Stimulated activated CD8-positive, alpha-beta memory T cell treated with anti-CD3 and anti-CD28 coated beads, Interleukin-7, amount 100 ng/mL, for 24 hours (primary cell): ENCODE data around the gene RFX4.
"Not testable (repeated sequence)": the region's sequence is repeated elsewhere in the genome, so short reads cannot be mapped to it uniquely, and the experiment has no call there.

ENCODE experiments used
- DNase-seq: peaks from one replicate; pipeline ENCODE4 v3.0.0-alpha.2; 2020; ENCODE audit warnings: low read depth

The RFX4 gene

DNA sequence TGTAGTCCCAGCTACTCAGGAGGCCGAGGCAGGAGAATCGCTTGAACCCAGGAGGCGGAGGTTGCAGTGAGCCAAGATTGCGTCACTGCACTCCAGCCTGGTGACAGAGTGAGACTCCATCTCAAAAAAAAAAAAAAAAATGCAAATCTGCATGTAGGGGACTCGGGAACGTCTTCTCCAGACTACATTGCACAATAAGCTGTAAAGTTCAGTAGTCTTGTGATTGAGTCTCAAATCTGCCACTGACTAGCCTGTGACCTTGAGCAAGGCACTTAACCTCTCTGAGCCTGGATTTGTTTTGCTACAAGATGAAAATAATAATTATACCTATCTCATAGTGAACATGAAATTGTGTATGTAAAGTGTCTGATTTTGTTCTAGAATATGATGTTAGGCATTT lies 109.2 kb downstream of the RFX4 start:
- not testable (repeated sequence) for DNase-seq

DNA sequence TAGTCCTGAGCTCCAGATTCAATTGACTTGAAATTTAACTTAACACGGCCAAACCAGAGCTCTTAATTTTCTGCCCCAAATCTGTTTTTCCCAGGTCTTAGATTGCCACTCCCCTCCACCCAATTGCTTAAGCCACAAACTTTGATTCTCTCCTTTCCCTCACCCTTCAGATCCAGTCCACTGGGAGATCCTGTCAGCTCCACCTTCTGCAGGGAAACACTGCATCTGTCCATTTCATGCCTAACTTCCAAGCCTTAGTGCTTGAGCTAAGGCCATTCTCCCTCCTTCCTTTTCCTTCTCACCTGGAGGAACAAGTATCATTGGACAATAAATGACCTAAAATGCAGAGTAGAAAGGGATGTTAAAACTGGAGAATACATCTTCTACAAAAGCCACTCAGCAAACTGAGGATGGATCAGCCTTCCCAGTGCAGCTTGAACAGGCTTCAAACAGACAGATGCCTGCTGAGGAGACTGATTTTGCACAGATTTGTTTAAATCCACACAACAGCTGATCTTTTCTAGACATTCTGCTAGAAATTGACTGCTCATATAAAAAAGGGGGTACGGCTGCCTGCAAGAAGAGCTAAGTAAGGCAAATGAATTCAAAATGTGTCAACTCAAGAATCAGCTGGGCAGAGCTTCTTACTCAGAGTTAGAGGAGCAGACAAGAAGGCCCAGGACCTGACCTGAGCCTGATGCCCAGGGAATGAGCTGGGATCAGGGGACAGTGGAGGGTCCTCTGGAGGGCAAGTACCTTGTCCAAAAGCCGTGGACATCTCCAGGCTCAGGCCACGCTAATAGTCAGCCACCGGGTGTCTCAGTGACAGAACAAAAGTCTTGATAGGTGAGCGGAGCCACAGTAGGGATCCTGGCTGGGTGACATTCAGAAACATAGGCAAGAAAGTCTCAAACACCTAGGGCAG lies 110.4 kb downstream of the RFX4 start:
- DNase-seq, result no peak

DNA sequence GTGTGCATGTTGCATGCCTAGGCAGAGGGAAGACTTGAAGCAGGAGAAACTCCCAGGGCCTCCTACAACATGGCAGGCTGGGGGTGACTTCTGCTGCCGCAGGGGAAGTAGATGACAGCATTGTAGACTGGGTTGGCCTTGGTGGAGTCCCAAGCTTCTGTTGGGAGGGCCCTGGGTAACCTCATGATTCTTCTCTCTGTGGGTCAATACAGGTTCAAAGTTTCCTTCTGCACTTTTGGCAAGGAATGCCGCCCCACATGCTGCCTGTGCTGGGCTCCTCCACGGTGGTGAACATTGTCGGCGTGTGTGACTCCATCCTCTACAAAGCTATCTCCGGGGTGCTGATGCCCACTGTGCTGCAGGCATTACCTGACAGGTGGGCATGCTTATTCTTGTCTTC lies 113.3 kb downstream of the RFX4 start:
- no peak for DNase-seq

DNA sequence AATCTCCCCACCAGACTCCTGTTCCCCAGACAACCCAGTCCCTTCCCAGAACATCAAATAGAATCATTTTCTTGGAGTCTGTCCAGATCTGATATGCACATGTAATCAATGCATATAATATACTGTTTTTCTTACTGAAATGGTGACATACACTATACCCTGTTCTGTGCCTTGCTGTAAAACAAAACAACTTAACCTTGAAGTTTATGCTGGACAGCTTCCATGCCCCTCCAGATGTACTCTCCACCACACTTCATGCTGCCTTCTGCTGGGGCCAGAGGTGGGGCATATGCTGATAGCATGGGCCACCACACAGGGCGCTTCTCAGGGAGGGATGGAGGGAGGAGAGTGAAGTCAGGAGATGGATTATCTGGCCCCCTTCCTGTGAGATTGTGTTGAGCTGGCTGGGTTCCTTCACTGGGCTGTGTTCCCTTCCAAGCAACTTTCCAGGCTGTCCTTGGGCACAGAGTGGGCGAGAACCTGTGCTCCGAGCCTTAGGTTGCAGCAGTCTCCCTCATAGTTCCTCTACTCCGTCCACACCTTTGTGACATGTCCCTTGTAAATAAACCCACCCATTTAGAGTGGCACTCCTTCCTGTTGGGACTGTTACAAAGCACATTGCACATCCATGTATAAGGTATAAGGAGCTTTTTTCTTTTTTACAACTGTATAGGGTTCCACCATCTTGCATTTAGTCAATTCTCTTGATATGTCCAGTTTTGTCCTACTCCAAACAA lies 114.0 kb downstream of the RFX4 start:
- no peak for DNase-seq

DNA sequence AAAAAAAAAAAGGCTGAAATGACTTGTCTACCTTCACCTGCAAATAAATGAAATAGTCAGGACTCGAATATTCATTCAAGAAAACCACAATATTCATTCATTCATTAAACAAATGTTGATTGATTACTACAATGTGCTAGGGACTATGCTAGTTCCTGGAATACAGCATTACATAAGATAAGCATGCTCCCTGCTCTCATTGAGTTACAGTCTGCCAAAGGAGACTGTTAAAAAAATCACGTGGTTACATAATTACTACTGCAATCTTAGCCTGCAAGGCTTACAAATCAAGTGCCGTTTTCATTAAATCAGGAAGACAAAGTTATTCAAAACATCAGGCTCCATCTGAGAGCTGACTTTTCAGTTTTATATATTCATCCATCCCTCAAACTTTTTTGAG lies 121.3 kb downstream of the RFX4 start:
- DNase-seq, result no peak

DNA sequence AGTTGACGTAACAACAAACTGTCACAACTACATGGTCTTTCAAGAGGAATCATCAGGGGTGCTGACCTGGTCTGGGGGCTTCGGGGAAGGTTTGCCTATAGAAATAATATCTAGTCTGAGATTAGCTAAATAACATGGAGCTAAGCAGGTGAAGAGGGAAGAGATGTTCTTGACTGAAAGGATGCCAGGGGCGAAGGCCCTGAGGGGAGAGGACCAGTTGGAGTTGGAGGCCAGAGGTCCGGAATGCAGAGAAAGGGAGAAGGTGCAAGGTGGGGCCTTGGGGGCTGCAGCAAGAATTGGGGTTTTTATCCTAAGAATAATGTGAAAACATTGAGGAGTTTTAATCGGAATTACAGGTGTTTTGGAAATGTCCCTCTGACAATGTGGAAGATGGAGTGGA lies 123.2 kb downstream of the RFX4 start:
- no peak for DNase-seq

DNA sequence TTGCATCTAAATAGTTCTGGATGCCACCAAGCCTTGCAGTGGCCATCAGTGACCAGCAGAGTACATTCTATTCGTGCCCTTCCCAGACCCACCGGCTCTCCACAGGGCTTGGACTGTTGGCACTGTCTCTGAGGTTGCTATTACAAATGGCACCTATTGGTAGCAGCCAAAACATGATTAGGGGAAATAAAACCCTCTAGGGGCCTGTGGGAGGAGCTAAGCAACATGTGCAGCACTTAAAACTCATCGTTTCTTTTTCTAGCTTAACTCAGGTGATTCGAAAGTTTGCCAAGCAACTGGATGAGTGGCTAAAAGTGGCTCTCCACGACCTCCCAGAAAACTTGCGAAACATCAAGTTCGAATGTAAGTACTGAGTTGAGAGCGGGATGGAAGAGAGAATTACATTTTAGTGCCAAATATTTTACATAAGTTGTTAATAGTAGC lies 126.3 kb downstream of the RFX4 start:
- DNase-seq, result no peak

DNA sequence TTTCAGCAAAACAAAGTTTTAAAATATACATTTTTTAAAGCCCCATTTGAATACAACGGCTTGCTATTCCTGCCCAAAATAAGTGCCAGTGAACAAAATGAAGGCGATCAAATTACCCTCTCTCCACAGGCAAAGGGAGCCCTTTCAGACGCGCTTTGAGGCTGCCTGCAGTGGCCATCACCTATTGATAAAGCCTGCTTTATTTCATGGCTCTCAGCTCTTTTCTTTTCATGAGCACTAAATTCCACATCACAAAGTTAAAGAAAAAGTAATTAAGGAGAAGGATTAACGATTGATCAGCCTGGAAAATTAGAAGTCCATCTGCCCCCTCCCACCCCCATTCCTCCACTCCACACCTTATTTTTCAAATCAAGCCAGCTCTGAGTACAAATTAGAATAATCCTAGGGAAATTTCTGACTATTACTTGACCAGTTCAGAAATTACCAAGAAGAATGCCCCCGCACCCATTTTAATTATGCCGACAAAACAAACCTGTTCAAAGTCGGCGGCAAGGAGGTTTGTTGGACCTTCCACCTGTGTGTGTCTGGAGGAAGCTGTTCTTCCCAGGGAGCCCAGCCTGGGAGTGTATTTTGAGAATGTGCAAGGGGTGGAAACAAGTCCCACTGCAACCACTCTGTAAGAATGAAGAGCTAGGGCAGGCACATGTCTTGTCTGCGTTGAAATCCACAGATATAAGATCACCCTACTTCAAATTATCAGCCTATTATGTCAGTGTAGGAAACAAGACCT lies 127.5 kb downstream of the RFX4 start:
- DNase-seq, result no peak

DNA sequence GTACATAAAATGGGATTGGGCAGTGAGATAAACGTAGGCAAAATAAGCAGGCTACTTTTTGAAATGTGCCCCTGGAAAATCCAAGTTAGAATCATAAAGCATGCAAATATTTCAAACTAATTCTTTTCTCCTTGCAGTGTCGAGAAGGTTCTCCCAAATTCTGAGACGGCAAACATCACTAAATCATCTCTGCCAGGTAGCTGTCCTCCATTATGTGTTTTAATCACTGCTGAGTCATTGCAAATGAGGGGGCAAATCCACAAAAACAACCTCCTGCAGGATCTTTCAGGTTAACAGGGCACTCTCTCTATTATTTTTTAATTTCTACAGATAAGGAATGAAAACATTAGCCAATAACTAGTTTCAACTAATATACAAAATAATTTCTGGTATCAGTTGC lies 128.5 kb downstream of the RFX4 start:
- DNase-seq, result no peak

DNA sequence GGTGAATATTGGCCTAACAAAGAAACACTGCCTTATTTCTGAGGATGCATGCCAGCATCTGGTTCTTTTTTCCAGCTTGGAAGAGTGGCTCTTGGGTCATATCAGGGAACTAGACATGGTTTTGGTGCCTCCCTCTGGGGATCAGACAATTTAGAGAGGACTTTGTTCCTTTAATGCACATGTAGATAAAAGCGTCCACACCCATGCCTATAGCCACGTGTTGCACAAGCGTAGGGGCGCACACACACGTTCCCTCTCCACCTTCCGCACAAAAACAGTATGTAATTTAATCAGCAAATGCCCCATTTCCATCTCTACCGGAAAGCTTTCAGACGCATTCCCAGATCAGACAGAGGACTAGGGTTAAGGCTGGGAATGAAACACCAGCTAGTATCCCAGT lies 130.0 kb downstream of the RFX4 start:
- no peak for DNase-seq

DNA sequence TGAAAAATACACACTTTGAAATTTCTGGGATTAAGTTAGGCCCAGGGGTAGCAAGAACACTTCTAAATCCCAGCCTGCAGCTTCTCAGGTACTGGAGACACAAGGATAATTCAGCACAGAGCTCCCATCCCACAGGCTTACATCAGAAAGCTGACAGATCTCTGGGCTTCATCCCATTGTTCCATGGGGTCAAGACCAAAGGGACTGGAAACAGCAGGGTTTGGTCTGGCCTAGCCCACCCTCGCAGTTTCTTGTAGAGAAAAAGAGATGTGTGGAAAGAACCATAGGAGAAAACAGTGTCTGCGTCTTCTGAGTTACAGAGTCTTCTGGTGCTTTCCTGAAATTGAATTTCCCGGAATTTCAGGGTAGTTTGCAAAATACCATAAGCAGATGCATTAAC lies 132.1 kb downstream of the RFX4 start:
- no peak for DNase-seq

DNA sequence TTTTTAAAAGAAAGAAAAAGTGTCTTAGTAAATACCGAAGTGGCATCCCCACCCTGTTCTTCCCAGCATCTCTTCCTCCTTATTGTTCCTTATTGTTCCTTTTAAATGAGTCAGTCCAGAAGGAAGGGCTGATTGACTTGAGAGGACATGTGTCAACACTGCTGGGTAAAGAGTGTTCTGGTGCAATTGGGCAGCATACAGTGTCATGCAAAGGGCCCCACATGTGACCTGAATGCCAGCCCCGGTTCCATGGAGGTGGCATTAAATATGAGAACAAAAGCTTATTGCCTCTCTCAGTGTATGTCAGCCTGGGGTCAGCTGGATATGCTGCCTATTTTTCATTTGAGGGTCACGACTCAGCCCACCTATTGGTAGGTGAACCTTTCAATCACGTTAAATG lies 132.8 kb downstream of the RFX4 start:
- DNase-seq, result no peak

DNA sequence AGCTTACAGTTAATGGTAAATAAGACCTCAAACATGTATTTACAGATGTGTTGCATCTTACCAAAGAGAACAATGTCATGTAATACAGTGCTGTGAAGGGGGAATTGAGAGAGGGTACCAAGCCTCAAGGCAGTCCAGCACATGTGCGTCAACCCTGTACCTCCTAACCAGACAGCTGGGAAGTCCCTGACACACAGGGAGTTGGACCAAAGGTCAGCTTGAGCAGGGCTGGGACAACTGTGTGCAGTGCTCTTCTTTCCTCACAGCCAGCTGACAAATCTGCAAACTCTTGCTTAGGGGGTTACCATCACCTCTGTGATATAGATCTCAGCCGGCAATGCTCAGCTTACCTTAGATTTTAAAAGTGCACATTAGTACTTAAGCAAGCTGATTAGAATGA lies 134.9 kb downstream of the RFX4 start:
- DNase-seq, result no peak

DNA sequence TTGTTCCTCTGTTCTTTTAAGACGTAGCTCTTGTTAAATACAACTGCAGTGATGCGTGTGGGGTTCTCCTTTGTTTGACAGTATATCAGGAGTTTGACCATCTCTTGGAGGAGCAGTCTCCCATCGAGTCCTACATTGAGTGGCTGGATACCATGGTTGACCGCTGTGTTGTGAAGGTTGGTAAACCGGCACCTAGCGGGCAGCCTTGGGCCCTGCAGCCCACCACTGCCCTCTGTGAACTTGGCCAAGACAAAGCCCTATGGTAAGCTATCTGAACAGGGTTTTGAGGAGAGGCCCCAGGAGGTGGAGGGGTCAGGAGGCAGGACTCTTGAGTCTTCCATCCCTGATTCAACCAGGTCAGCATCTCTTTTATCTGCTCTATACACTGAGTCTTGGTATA lies 137.1 kb downstream of the RFX4 start:
- DNase-seq, result no peak

DNA sequence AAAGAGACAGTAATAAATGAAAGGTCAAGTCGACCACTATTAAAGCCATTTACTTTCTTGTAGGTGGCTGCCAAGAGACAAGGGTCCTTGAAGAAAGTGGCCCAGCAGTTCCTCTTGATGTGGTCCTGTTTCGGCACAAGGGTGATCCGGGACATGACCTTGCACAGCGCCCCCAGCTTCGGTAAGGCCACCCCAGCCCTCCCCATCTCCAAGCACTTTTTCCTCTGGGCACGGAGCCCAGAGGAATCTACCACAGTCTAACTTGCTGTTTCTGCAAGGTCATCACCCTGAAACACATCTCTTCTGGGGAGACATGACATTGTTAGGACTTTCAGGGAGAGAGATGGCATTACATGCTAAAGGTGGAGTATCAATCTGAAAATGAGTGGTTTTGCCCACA lies 137.9 kb downstream of the RFX4 start:
- no peak for DNase-seq

DNA sequence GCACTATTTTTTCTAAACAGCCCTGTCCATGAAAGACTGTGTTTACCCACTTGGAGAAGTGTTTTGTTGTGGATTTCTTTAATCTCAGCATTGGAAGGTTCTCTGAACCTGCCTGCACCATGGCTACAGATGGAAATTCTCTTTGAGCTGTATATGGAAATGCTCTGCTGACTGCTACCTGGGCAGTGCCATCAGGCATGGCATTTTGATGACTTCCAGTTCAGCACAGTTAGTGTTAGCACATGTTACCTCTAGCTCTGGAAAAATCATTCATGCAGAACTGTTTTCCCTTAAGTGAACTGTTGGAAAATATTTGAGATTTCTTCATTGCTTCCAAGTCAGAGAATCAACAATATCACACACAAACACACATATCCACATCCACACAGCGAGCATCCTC lies 139.1 kb downstream of the RFX4 start:
- no peak for DNase-seq

DNA sequence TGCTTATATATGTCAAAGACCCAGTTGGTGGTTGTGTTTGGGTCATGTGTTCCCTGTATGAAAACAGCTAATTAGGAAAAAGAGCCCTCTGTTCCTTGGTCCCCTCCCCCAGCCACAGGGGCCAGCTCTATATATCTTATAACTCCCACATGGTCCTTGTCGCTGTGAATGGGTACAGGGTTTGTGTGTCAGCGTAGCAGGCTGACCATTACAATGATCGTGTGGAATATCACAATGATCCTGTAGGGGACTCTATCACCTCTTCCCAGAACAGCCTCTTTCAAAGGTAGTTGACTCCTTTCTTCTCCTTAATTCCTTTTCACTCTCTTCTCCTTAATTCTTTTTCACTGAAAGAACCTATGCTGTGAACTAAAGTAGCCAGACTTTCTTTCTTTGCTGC lies 140.0 kb downstream of the RFX4 start:
- no peak for DNase-seq

DNA sequence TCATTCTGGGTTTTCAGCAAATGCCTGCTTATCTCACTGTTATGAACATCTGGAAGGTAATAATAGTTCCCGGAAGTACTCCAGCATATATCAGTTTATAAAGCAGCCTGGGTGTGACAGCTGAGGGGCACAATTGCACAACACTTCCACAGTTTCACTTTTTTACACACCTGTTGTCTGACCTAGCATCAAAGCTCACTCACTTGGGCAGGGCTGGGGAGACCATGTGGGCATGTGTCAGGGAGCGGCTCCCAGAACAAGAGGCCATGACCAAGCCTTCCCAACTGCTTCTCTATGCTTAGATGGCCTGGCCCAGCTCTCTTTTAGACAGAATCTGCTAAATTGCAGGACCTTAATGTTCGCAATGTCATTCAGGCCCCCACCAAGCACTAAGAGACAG lies 140.6 kb downstream of the RFX4 start:
- DNase-seq, result no peak

DNA sequence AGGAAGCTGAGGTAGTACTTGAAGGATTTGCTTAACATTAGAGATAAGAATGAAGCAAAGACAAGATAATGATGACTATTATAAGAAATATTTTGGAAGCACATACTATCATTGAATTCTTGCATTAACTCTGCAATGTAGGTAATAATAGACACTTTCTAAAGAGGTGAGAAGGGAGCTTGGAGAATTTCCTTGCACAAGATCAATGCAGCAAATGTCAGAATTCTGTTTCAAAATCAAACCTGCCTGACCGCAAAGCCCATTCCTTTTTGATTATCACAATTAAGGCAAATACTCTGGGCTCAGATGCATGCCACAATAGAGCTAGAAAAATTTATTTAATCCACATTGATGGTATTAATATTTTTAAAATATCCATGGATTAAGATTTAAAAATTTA lies 141.3 kb downstream of the RFX4 start:
- no peak for DNase-seq

DNA sequence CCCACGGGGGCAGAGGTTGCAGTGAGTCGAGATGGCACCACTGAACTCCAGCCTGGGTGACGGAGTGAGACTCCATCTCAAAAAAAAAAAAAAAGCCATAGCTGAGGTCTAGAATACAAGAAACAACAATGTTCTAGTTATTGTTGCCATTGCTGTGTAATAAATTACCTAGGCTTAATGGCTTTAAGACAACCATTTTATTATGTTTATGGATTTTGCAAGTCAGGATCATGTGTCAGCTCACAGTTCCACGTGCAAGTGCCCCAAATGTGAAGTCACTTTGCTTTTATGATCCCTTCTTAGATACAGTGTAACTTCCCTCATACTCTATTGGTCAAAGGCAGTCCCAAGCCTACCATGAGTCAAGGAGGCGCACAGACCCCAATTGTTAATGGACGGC lies 142.1 kb downstream of the RFX4 start:
- no peak for DNase-seq

DNA sequence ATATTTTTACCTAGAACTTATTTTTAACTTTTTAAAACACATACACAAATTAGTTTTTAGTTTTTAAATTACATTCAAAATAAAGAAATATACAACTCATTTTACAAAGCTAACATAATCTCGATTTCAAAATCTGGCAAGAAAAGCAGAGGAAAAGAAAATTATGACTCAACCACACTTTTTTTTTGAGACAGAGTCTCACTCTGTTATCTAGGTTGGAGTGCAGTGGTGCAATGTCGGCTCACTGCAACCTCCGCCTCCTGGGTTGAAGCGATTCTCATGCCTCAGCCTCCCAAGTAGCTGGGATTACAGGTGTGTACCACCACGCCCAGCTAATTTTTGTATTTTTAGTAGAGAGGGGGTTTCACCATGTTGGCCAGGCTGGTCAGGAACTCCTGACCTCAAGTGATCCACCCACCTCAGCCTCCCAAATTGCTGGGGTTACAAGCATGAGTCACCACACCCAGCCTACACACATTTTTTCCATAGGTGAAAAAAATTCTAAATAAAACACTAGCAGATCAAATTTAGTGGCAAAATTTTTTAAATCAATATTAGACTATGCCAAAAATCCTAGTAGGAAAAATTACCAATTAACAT lies 143.9 kb downstream of the RFX4 start:
- not testable (repeated sequence) for DNase-seq

DNA sequence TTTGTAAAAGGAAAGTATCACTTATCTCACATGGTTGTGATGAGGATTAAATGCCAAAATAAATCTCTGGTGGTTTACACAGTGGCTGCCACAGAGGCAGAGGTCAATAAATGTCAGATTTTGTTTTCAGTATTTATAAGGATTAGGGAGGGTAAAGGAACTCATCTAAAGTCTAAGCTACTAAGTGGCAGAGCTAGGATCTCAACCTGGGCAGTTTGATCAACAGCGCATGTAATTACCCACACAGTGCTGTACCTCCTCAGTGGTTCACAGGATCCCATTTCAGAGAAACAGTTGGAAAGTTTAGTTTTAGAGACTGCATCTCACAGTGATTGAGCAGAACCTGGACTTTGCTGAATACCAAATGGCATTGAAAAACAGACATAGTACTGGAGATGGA lies 146.8 kb downstream of the RFX4 start:
- DNase-seq, result no peak
